Smooth muscle cell (in vitro differentiated cells): ENCODE data around the gene TOP1. TPM values are rescaled to one million over a fixed set of nuclear protein-coding genes. Genes with fewer than 3 reads are reported as not detected.

Experiments
- DNase-seq: peaks from one replicate; lab custom pipeline; 2025; ENCODE audit not compliant: unreplicated experiment; lab: John Stamatoyannopoulos, UW
- H2AFZ ChIP-seq: fragments of 200-600 bp; sonication (generic); 2 replicates; pipeline ENCODE4 v1.6.0; 2016; ENCODE audit warnings: antibody characterized with exemption, low read depth, mild to moderate bottlenecking
- H3F3A ChIP-seq: fragments of 200-600 bp; sonication (generic); 2 replicates; pipeline ENCODE4 v1.6.0; 2017; ENCODE audit warnings: antibody characterized with exemption, low read depth
- H3K27ac ChIP-seq: fragments of 200-600 bp; sonication (generic); 2 replicates; pipeline ENCODE4 v1.5.1; 2016; ENCODE audit warnings: low read depth, mild to moderate bottlenecking
- H3K27me3 ChIP-seq: fragments of 200-600 bp; sonication (generic); 2 replicates; pipeline ENCODE4 v1.6.1; 2016; ENCODE audit warnings: low read depth, mild to moderate bottlenecking
- H3K36me3 ChIP-seq: fragments of 200-600 bp; sonication (generic); 2 replicates; pipeline ENCODE4 v1.5.1; 2016; ENCODE audit warnings: low read depth
- H3K4me1 ChIP-seq: fragments of 200-600 bp; sonication (generic); 2 replicates; pipeline ENCODE4 v1.5.1; 2016; ENCODE audit warnings: low read depth
- H3K4me2 ChIP-seq: fragments of 200-600 bp; sonication (generic); 2 replicates; pipeline ENCODE4 v1.6.0; 2016; ENCODE audit warnings: mild to moderate bottlenecking
- H3K4me3 ChIP-seq: fragments of 200-600 bp; sonication (generic); 2 replicates; pipeline ENCODE4 v1.5.1; 2016; ENCODE audit warnings: mild to moderate bottlenecking
- H3K79me2 ChIP-seq: fragments of 200-600 bp; sonication (generic); 2 replicates; pipeline ENCODE4 v1.6.0; 2016; ENCODE audit warnings: low read depth, mild to moderate bottlenecking
- H3K9ac ChIP-seq: fragments of 200-600 bp; sonication (generic); 2 replicates; pipeline ENCODE4 v1.6.0; 2016; ENCODE audit warnings: low read depth
- H3K9me3 ChIP-seq: fragments of 200-600 bp; sonication (generic); replicated peaks from 2 replicates; pipeline ENCODE4 v1.5.1; 2016; ENCODE audit warnings: low read depth
- H4K20me1 ChIP-seq: fragments of 200-600 bp; sonication (generic); 2 replicates; pipeline ENCODE4 v1.6.0; 2016; ENCODE audit warnings: low read depth
- WGBS: methylation state at CpG from one replicate; pipeline ENCODE4 v1.1.7; 2016; ENCODE audit warnings: low lambda C conversion rate; 5-methylcytosine and 5-hydroxymethylcytosine counted together
- polyA plus RNA-seq: library from polyadenylated mRNA; unstranded; fragments of >200 nt; fragmentation: Nextera tagmentation; extraction: Ambion mirVana; gene quantifications from 2 replicates; pipeline ENCODE4 v1.2.1, GENCODE V29; 2016
- total RNA-seq: library from RNA; depleted of rRNA; stranded (reverse); fragments of >200 nt; gene quantifications from 2 replicates; pipeline ENCODE4 v1.2.3, GENCODE V29; 2014
- TF ChIP-seq, protein P1 (sequence below): fragments of 200-600 bp; sonication (generic); IDR thresholded peaks from 2 replicates; pipeline ENCODE4 v1.5.1; 2017; ENCODE audit warnings: borderline replicate concordance, mild to moderate bottlenecking, antibody characterized with exemption; ENCODE audit not compliant: insufficient read depth, poor library complexity, severe bottlenecking

The TOP1 gene
- total and polyA plus RNA-seq, 2 experiments from 2014 or later = 17.0 to 28.6 TPM

DNA sequence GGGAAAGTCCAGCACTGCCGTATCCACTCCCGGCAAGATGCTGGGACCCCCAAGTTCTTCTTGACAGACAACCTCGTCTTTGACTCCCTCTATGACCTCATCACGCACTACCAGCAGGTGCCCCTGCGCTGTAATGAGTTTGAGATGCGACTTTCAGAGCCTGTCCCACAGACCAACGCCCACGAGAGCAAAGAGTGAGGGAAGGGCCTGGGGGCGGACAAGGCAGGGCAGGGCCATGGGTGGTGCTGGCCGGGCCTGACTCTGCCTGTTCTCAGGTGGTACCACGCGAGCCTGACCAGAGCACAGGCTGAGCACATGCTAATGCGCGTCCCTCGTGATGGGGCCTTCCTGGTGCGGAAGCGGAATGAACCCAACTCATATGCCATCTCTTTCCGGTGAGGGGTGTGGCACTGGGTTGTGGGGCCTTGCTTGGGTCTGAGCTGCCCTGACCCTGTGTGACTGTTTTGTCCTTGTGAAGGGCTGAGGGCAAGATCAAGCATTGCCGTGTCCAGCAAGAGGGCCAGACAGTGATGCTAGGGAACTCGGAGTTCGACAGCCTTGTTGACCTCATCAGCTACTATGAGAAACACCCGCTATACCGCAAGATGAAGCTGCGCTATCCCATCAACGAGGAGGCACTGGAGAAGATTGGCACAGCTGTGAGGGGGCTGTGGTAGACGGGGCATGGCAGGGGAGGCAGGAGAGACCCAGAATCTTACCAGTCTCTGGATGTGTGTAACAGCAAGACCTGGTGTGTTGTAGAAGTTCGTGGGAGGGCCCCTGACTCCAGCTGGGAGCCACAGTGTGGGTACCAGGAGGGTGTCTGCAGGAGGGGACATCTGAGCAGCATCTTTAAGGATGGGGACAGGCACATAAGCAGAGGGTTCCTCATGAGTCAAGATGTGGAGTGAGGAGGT lies 137.8 kb downstream of the TOP1 start:
- no peak for DNase-seq
- 98% methylated on average over 27 of the region's 27 CpGs for WGBS

DNA sequence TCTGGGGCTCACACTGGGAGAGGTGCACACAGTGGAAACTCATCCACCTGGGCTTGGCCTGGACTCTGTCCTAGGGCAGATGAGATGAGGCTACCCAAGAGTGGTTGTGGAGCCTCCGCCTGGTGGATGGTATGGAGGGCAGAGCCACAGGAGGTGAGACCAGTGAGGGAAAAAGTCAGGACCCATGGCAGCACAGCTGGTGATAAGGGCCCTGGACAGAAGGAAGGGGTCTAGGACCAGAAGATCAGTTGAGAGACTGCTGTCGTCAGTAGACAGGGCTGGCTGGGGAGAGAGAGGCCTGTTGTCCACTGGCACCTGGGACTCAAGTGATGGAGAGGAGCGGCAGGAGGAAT lies 138.5 kb downstream of the TOP1 start:
- Histone ChIP-seq H3K4me1 (no peaks in the 10 kb centered on the region), H3K27me3 (no peaks in the 10 kb centered on the region), H3K4me2 (no peak overlapping the region), H3K9me3 (no peaks in the 10 kb centered on the region), H3K79me2 (no peaks in the 10 kb centered on the region), H4K20me1 (peaks cover 29% of the 10 kb centered on the region), H3K27ac (no peak overlapping the region), H3K4me3 (no peak overlapping the region), H2AFZ (no peak overlapping the region), H3F3A (peaks cover 5% of the 10 kb centered on the region), H3K36me3 (no peaks in the 10 kb centered on the region), H3K9ac (no peak overlapping the region)
- DNase-seq = no peak
- 100% methylated on average over 3 of the region's 3 CpGs for WGBS
- TF ChIP-seq, protein P1, sequence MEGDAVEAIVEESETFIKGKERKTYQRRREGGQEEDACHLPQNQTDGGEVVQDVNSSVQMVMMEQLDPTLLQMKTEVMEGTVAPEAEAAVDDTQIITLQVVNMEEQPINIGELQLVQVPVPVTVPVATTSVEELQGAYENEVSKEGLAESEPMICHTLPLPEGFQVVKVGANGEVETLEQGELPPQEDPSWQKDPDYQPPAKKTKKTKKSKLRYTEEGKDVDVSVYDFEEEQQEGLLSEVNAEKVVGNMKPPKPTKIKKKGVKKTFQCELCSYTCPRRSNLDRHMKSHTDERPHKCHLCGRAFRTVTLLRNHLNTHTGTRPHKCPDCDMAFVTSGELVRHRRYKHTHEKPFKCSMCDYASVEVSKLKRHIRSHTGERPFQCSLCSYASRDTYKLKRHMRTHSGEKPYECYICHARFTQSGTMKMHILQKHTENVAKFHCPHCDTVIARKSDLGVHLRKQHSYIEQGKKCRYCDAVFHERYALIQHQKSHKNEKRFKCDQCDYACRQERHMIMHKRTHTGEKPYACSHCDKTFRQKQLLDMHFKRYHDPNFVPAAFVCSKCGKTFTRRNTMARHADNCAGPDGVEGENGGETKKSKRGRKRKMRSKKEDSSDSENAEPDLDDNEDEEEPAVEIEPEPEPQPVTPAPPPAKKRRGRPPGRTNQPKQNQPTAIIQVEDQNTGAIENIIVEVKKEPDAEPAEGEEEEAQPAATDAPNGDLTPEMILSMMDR = no peak

More for the DNA sequence above, 137.8 kb downstream of the TOP1 start:
- Histone ChIP-seq H3K4me3 (no peak overlapping the region), H3K9ac (no peak overlapping the region), H3K27ac (no peak overlapping the region), H3K79me2 (no peaks in the 10 kb centered on the region), H3F3A (no peaks in the 10 kb centered on the region), H3K36me3 (no peaks in the 10 kb centered on the region), H3K4me2 (no peak overlapping the region), H2AFZ (no peak overlapping the region), H4K20me1 (peaks cover 30% of the 10 kb centered on the region), H3K9me3 (no peaks in the 10 kb centered on the region), H3K4me1 (no peaks in the 10 kb centered on the region), H3K27me3 (no peaks in the 10 kb centered on the region)
- TF ChIP-seq, protein P1 = no peak

DNA sequence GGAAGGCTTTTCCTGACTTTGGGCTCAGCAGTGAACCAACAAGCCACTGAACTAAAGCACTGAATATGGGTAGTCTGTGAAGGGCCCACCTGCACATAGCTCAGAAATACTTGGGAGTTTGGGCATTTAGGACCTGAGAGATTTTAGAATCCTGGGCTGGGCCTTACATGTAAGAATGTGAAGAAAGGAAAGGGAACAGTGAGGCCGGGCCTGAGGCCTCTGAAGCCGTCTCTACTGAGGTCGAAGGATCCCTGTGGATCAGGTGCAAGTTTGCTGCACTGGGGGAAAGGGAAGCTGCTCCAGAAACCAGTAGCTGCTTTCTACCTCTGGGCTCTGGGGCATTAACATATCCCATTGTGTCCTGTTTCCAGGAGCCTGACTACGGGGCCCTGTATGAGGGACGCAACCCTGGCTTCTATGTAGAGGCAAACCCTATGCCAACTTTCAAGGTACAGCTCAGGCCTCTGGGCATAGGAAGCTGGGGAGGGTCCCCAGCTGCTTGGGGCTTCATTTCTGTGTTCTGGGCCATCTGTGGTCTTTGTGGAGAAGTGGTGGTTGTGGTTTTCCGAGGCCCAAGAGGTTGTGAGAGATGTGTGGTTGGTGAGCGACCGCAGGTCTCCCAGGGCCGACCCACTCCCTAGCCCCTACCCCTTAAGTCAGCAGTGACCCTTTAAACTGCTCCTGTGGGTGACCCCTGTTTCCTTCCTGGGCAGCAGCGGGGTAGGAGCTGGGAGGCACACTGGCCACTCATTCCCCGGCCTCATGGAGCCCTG lies 139.0 kb downstream of the TOP1 start:
- no peaks in the 10 kb centered on the region for H3K9me3 ChIP-seq
- H4K20me1 ChIP-seq = peaks cover 27% of the 10 kb centered on the region
- H3K4me2 ChIP-seq = no peak overlapping the region
- WGBS = 98% methylated on average over 11 of the region's 11 CpGs
- H3K9ac ChIP-seq = no peak overlapping the region
- H2AFZ ChIP-seq = no peak overlapping the region
- DNase-seq = no peak
- peaks cover 8% of the 10 kb centered on the region for H3F3A ChIP-seq
- no peak overlapping the region for H3K4me3 ChIP-seq
- TF ChIP-seq, protein P1 = no peak
- H3K27me3 ChIP-seq = no peaks in the 10 kb centered on the region
- no peak overlapping the region for H3K27ac ChIP-seq
- H3K79me2 ChIP-seq = no peaks in the 10 kb centered on the region
- no peaks in the 10 kb centered on the region for H3K4me1 ChIP-seq
- H3K36me3 ChIP-seq = no peaks in the 10 kb centered on the region
